HEK293T (cell line): ENCODE data around the gene DERA.

Experiments used
- BHLHE40 ChIP-seq: fragments of 450-650 bp; IDR thresholded peaks from 2 replicates; pipeline ENCODE4 v1.6.1; 2016; ENCODE audit warnings: mild to moderate bottlenecking, moderate library complexity, borderline replicate concordance
- CTBP1 ChIP-seq: fragments of 450-650 bp; IDR thresholded peaks from 2 replicates; pipeline ENCODE4 v1.6.1; 2016; ENCODE audit warnings: borderline replicate concordance
- FOXK2 ChIP-seq: fragments of 450-650 bp; IDR thresholded peaks from 2 replicates; pipeline ENCODE4 v1.6.1; 2016; ENCODE audit warnings: mild to moderate bottlenecking
- FOXM1 ChIP-seq: fragments of 450-650 bp; IDR thresholded peaks from 2 replicates; pipeline ENCODE4 v1.6.1; 2017; ENCODE audit warnings: mild to moderate bottlenecking, borderline replicate concordance
- HDGF ChIP-seq: fragments of 450-650 bp; IDR thresholded peaks from 2 replicates; pipeline ENCODE4 v1.6.1; 2017; ENCODE audit warnings: antibody characterized with exemption, borderline replicate concordance
- L3MBTL2 ChIP-seq: fragments of 450-650 bp; conservative IDR thresholded peaks from 2 replicates; pipeline ENCODE4 v1.6.1; 2016; ENCODE audit warnings: mild to moderate bottlenecking
- LEF1 ChIP-seq: fragments of 450-650 bp; IDR thresholded peaks from 2 replicates; pipeline ENCODE4 v1.6.1; 2017; ENCODE audit warnings: mild to moderate bottlenecking, borderline replicate concordance
- NFRKB ChIP-seq: fragments of 450-650 bp; IDR thresholded peaks from 2 replicates; pipeline ENCODE4 v1.6.1; 2016; ENCODE audit warnings: mild to moderate bottlenecking, moderate library complexity
- SP1 ChIP-seq: fragments of 450-650 bp; IDR thresholded peaks from 2 replicates; pipeline ENCODE4 v1.6.1; 2017
- SUZ12 ChIP-seq: fragments of 450-650 bp; IDR thresholded peaks from 2 replicates; pipeline ENCODE4 v1.6.1; 2016; ENCODE audit warnings: mild to moderate bottlenecking
- TF ChIP-seq, protein P1 (sequence below): fragments of 450-650 bp; IDR thresholded peaks from 2 replicates; pipeline ENCODE4 v1.6.1; 2016

DNA sequence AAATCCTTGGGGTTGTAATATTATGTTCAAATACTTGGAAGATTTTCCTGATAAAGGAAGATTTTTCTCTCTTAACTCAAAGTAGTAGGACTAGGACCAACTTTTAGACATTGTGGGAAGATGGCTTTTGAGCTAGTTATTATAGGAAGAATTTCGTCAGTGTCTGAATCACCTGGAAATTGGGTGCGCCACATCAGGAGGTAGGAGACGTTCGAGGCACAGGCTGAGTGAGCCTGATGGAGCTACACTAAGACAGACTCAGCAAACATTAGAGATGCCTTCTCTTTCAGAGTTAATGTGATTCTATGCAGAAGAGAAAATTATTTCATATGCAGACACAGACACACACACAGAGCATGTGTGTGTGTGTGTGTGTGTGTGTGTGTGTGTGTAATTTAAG is 84.7 kb downstream of the DERA start:
- TF ChIP-seq NFRKB (no peak), SUZ12 (no peak), SP1 (no peak), CTBP1 (no peak), FOXK2 (no peak), FOXM1 (no peak), HDGF (no peak), L3MBTL2 (no peak), BHLHE40 (no peak), LEF1 (no peak)
- TF ChIP-seq, protein P1, sequence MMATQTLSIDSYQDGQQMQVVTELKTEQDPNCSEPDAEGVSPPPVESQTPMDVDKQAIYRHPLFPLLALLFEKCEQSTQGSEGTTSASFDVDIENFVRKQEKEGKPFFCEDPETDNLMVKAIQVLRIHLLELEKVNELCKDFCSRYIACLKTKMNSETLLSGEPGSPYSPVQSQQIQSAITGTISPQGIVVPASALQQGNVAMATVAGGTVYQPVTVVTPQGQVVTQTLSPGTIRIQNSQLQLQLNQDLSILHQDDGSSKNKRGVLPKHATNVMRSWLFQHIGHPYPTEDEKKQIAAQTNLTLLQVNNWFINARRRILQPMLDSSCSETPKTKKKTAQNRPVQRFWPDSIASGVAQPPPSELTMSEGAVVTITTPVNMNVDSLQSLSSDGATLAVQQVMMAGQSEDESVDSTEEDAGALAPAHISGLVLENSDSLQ, result no peak
